ENCODE results near the gene FMOD.

The FMOD gene

GRCh38 chr1:203306089-203306964, 44.6 kb downstream of the FMOD start (continued):
- peak; percentile 28; the same call in 1 of the 2 replicates for TF ChIP-seq ATF2 (tag by site-specific recombination; IDR thresholded peaks at IDR 0.05; ENCODE audit: low read depth)
- TF ChIP-seq ZNF174 (tag by site-specific recombination; IDR thresholded peaks at IDR 0.05) = no peak
- peak; percentile 99 for TF ChIP-seq CTCF (tag by site-specific recombination; IDR thresholded peaks at IDR 0.05)
- no peak for TF ChIP-seq ZNF747 (tag by site-specific recombination; IDR thresholded peaks at IDR 0.05)
- TF ChIP-seq ZNF701 (tag by site-specific recombination; IDR thresholded peaks at IDR 0.05) = peak; percentile 41; the same call in 1 of the 2 replicates
- TF ChIP-seq ZNF335 (tag by site-specific recombination; conservative IDR thresholded peaks at IDR 0.05) = peak; percentile 72
- peak; percentile 79; the same call in 1 of the 2 replicates for TF ChIP-seq TRIM28 (IDR thresholded peaks at IDR 0.05; ENCODE audit: borderline replicate concordance, low read length)
- no peak for TF ChIP-seq ZNF280C (tag by site-specific recombination; IDR thresholded peaks at IDR 0.05)
- TF ChIP-seq KLF16 (tag by site-specific recombination; IDR thresholded peaks at IDR 0.05) = peak; percentile 97
- TF ChIP-seq ZBTB20 (tag by site-specific recombination; IDR thresholded peaks at IDR 0.05) = peak; percentile 69; the same call in 1 of the 2 replicates
- TF ChIP-seq ZBTB49 (tag by site-specific recombination; IDR thresholded peaks at IDR 0.05; ENCODE audit: low read depth) = no peak
- peak; percentile 94 for TF ChIP-seq PATZ1 (tag by site-specific recombination; IDR thresholded peaks at IDR 0.05)
- TF ChIP-seq ZNF121 (tag by site-specific recombination; IDR thresholded peaks at IDR 0.05) = no peak; the same call in 1 of the 2 replicates
- TF ChIP-seq SALL2 (tag by site-specific recombination; IDR thresholded peaks at IDR 0.05; ENCODE audit: borderline replicate concordance) = no peak
- TF ChIP-seq ELK4 (IDR thresholded peaks at IDR 0.05; ENCODE audit: borderline replicate concordance, low read depth, low read length) = no peak
- peak; percentile 22; the same call in 1 of the 2 replicates for TF ChIP-seq ZNF585B (tag by site-specific recombination; IDR thresholded peaks at IDR 0.05)
- peak; percentile 76; the same call in 1 of the 2 replicates for TF ChIP-seq BCL6B (tag by site-specific recombination; IDR thresholded peaks at IDR 0.05)
- TF ChIP-seq ZNF112 (tag by site-specific recombination; IDR thresholded peaks at IDR 0.05) = no peak
- peak; percentile 99 for TF ChIP-seq ZNF324 (tag by site-specific recombination; IDR thresholded peaks at IDR 0.05)
- peak; percentile 20; the same call in 1 of the 2 replicates for TF ChIP-seq GLIS2 (tag by site-specific recombination; IDR thresholded peaks at IDR 0.05)
- TF ChIP-seq ZNF777 (tag by site-specific recombination; IDR thresholded peaks at IDR 0.05; ENCODE audit: borderline replicate concordance) = no peak; the same call in 1 of the 2 replicates
